IPS-18a (cell line): ENCODE results near the gene CLTC.

Source experiments
- H3K27ac ChIP-seq: one replicate; pipeline ENCODE4 v1.5.1; 2013; ENCODE audit warnings: low read length
- H3K27me3 ChIP-seq: one replicate; pipeline ENCODE4 v1.6.1; 2013; ENCODE audit warnings: mild to moderate bottlenecking, low read length; ENCODE audit not compliant: control insufficient read depth, insufficient read depth
- H3K36me3 ChIP-seq: one replicate; pipeline ENCODE4 v1.6.1; 2013; ENCODE audit warnings: low read depth, low read length; ENCODE audit not compliant: control insufficient read depth
- H3K4me1 ChIP-seq: one replicate; pipeline ENCODE4 v1.6.1; 2013; ENCODE audit warnings: low read depth, low read length; ENCODE audit not compliant: control insufficient read depth
- H3K4me3 ChIP-seq: one replicate; pipeline ENCODE4 v1.5.1; 2013; ENCODE audit warnings: low read length
- H3K9ac ChIP-seq: one replicate; pipeline ENCODE4 v1.6.1; 2013; ENCODE audit warnings: mild to moderate bottlenecking, low read length, moderate library complexity
- H3K9me3 ChIP-seq: one replicate; pipeline ENCODE4 v1.6.1; 2013; ENCODE audit warnings: low read depth, low read length; ENCODE audit not compliant: control insufficient read depth

The CLTC gene

GRCh38 chr17:59727817-59728533 lies 108.3 kb downstream of the CLTC start:
- Histone ChIP-seq H3K4me1 (peaks cover 4% of the 10 kb centered on the region), H3K27me3 (no peaks in the 10 kb centered on the region), H3K4me3 (no peak overlapping the region), H3K9ac (no peak overlapping the region), H3K27ac (no peak overlapping the region), H3K36me3 (peaks cover 2% of the 10 kb centered on the region), H3K9me3 (no peaks in the 10 kb centered on the region)

DNA sequence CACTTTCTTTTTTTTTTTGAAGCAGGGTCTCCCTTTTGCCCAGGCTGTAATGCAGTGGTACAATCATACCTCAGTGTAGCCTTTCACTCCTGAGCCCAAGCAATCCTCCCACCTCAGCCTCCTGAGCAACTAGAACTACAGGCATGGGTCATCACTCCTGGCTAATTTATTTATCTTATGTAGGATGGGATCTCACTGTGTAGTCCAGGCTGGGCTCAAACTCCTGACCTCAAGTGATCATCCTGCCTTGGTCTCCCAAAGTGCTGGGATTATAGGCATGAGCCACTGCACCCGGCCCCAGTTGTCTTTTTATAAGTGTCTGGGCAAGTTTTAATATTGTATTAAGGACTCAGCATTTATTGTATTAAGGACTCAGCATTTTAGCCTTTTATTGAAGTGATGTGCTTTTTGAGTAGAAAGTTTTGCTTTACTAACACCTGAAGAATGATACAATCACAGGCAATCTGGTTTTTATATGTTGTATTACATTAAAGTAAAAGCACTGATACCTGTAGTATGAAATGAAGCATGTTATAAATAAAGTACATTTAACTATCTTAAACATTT lies 110.7 kb downstream of the CLTC start:
- H3K27me3 ChIP-seq: no peaks in the 10 kb centered on the region
- H3K36me3 ChIP-seq: peaks cover 4% of the 10 kb centered on the region
- H3K9ac ChIP-seq: no peak overlapping the region
- no peak overlapping the region for H3K4me3 ChIP-seq
- no peak overlapping the region for H3K27ac ChIP-seq
- no peaks in the 10 kb centered on the region for H3K4me1 ChIP-seq
- no peaks in the 10 kb centered on the region for H3K9me3 ChIP-seq

DNA sequence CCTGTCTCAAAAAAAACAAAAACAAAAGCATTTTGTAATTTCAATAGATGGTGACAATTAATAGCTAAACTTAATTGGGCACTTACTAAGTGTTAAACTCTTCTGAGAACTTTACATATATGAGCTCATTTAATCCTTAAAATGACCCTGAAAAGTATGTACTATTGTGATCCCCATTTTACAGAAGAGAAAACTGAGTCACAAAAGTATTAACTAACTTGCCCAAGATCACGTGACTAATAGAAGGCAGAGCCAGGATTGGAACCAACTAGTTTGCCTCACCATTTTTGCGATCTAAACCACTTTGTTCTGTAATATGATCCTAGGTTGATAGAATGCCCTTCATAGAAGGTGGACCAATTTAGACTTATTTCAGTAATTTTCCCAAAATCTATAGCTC lies 114.0 kb downstream of the CLTC start:
- Histone ChIP-seq H3K27me3 (no peaks in the 10 kb centered on the region), H3K36me3 (peaks cover 9% of the 10 kb centered on the region), H3K9me3 (no peaks in the 10 kb centered on the region), H3K4me1 (no peaks in the 10 kb centered on the region), H3K4me3 (no peak overlapping the region), H3K27ac (no peak overlapping the region), H3K9ac (no peak overlapping the region)

- Histone ChIP-seq H3K4me1 (no peaks in the 10 kb centered on the region), H3K9ac (no peak overlapping the region), H3K27ac (no peak overlapping the region), H3K4me3 (no peak overlapping the region), H3K9me3 (no peaks in the 10 kb centered on the region), H3K27me3 (no peaks in the 10 kb centered on the region), H3K36me3 (peaks cover 9% of the 10 kb centered on the region)
These were observed 114.5 kb downstream of the CLTC start for GRCh38 chr17:59734226-59734625.

DNA sequence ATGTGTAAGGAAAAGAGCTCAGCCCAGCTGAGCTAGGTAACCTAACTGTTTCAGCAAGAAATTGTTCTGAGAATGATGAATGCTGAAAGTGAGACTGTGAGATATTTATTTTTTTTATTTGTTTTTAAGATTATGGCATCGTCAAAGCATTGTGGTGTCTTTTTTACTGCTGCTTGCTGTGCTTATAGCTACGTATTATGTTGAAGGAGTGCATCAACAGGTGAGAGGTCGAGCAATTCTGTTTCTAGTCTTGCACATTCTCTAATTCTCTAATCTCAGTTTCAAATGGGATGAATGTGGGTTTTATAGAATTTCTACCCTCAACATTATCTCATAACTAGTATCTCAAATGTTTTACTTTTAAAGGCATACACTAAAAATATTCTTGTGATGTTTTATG lies 117.6 kb downstream of the CLTC start:
- Histone ChIP-seq H3K27me3 (no peaks in the 10 kb centered on the region), H3K9ac (no peak overlapping the region), H3K27ac (no peak overlapping the region), H3K4me1 (no peaks in the 10 kb centered on the region), H3K4me3 (no peak overlapping the region), H3K9me3 (no peaks in the 10 kb centered on the region), H3K36me3 (peaks cover 6% of the 10 kb centered on the region)

DNA sequence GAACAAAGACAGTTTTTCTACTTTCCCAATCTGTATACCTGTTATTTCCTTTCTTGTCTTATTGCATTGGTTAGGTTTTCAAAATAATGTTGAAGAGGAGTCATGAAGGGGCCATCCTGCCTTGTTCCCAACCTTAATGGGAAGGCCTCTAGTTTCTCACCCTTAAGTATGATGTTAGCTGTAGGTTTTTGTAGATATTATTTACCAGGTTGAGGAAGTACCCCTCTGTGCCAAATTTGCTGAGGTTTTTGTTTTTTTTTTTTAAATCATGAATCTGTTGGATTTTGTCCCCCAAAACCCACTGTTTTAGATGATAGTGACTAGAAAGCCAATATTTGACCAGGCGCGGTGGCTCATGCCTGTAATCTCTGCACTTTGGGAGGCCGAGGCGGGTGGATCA lies 124.1 kb downstream of the CLTC start:
- H3K4me1 ChIP-seq: no peaks in the 10 kb centered on the region
- H3K27me3 ChIP-seq: no peaks in the 10 kb centered on the region
- H3K9me3 ChIP-seq: no peaks in the 10 kb centered on the region
- H3K4me3 ChIP-seq: no peak overlapping the region
- H3K27ac ChIP-seq: no peak overlapping the region
- H3K9ac ChIP-seq: no peak overlapping the region
- H3K36me3 ChIP-seq: no peaks in the 10 kb centered on the region

GRCh38 chr17:59745040-59745439 lies 125.3 kb downstream of the CLTC start:
- no peak overlapping the region for H3K4me3 ChIP-seq
- no peak overlapping the region for H3K9ac ChIP-seq
- H3K27ac ChIP-seq: no peak overlapping the region
- H3K9me3 ChIP-seq: no peaks in the 10 kb centered on the region
- H3K27me3 ChIP-seq: no peaks in the 10 kb centered on the region
- H3K4me1 ChIP-seq: no peaks in the 10 kb centered on the region
- H3K36me3 ChIP-seq: no peaks in the 10 kb centered on the region
